GM12878 (cell line): ENCODE results near the gene PDIA5. TPM values are rescaled to one million over a fixed set of nuclear protein-coding genes. Genes with fewer than 3 reads are reported as not detected.

Experiments
- CBX3 ChIP-seq: fragments of 200-600 bp; sonication (generic); IDR thresholded peaks from 2 replicates; pipeline ENCODE4 v1.6.1; 2016; ENCODE audit warnings: low read depth, borderline replicate concordance
- IRF4 ChIP-seq: IDR thresholded peaks from 2 replicates; pipeline ENCODE4 v1.6.1; 2011; ENCODE audit warnings: low read depth, low read length
- PAX8 ChIP-seq: fragments of 450-650 bp; IDR thresholded peaks from 2 replicates; pipeline ENCODE4 v1.6.1; 2017; ENCODE audit warnings: mild to moderate bottlenecking, moderate library complexity
- POU2F2 ChIP-seq: IDR thresholded peaks from 3 replicates; pipeline ENCODE4 v1.6.1; 2011; ENCODE audit warnings: low read depth, mild to moderate bottlenecking, low read length, borderline replicate concordance
- SMAD5 ChIP-seq: IDR thresholded peaks from 2 replicates; pipeline ENCODE4 v1.6.1; 2016; ENCODE audit warnings: antibody characterized with exemption, low read depth
- SRF ChIP-seq, 2 experiments: IDR thresholded peaks; 2 replicates each; pipeline ENCODE4 v1.6.1; 2011; ENCODE audit warnings: low read depth in 2 of 2, low read length in 2 of 2, mild to moderate bottlenecking in 1 of 2, moderate library complexity in 1 of 2
- STAT1 ChIP-seq: fragments of 450-650 bp; conservative IDR thresholded peaks from 2 replicates; pipeline ENCODE4 v1.6.1; 2014; ENCODE audit warnings: antibody characterized with exemption, mild to moderate bottlenecking
- STAT3 ChIP-seq: IDR thresholded peaks from 2 replicates; pipeline ENCODE4 v1.6.1; 2011; ENCODE audit warnings: low read depth, low read length, improper control_type of control experiment
- ZZZ3 ChIP-seq: IDR thresholded peaks from 2 replicates; pipeline ENCODE4 v1.6.1; 2011; ENCODE audit warnings: low read depth; ENCODE audit not compliant: control insufficient read depth, insufficient read length
- polyA plus RNA-seq, 11 experiments: library from polyadenylated mRNA; depleted of rRNA in 4 of 11; unstranded in 6 of 11; stranded (reverse) in 5 of 11; fragments of >200 nt; fragmentation: Nextera tagmentation in 4 of 11; fragmentation: Illumina TruSeq in 1 of 11; extraction: Ambion mirVana in 4 of 11; extraction: Trizol in 1 of 11; gene quantifications; 1 replicate in 1 of 11; 2 replicates in 10 of 11; pipeline versions ENCODE4 v1.2.1 to v1.2.3, GENCODE V29; 2011 to 2016; ENCODE audit warnings: inconsistent platforms in 2 of 11, missing spikeins in 2 of 11, low read depth in 1 of 11
- total RNA-seq, 4 experiments: library from RNA; depleted of rRNA in 3 of 4; stranded (reverse); fragments of >200 nt in 3 of 4; fragmentation: Illumina TruSeq in 1 of 4; extraction: Trizol in 1 of 4; gene quantifications; 2 replicates each; pipeline versions ENCODE4 v1.2.1 to v1.2.3, GENCODE V29; 2013 to 2021
- TF ChIP-seq, protein P1 (sequence below): fragments of 450-650 bp; formaldehyde crosslinking; IDR thresholded peaks from 2 replicates; pipeline ENCODE4 v1.5.0; 2022; ENCODE audit warnings: mild to moderate bottlenecking, missing genetic modification characterization
- TF ChIP-seq, protein P2 (sequence below): IDR thresholded peaks from 2 replicates; pipeline ENCODE4 v1.6.1; 2012; ENCODE audit warnings: improper control_type of control experiment, low read depth, low read length; ENCODE audit not compliant: insufficient replicate concordance

Gene PDIA5
- total and polyA plus RNA-seq, 10 of the 15 experiments (the other 5 are each of a cell fraction or from before 2014, with no cell fraction given) = 4.1 to 24.8 (median 19.2) TPM

DNA sequence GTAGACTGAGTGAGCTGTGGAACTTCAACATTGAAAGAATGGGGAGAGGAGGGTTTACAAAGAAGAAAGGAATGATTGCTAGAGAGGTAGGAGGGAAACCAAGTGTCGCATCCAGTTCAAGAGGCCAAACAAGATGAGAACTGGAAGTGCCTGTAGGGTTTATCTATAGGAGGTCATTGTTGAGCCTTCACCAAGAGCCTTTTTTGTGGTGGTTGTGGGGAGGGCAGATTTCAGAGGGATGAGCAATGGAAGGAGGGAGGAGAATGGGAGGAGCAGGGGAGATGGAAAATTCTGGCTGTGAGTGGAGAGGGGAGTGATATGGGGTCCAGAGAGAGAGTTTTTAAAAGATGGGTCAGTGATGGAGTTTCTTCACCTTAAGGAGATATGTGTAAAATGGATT is 8.5 kb downstream of the PDIA5 start (continued):
- TF ChIP-seq, protein P1, sequence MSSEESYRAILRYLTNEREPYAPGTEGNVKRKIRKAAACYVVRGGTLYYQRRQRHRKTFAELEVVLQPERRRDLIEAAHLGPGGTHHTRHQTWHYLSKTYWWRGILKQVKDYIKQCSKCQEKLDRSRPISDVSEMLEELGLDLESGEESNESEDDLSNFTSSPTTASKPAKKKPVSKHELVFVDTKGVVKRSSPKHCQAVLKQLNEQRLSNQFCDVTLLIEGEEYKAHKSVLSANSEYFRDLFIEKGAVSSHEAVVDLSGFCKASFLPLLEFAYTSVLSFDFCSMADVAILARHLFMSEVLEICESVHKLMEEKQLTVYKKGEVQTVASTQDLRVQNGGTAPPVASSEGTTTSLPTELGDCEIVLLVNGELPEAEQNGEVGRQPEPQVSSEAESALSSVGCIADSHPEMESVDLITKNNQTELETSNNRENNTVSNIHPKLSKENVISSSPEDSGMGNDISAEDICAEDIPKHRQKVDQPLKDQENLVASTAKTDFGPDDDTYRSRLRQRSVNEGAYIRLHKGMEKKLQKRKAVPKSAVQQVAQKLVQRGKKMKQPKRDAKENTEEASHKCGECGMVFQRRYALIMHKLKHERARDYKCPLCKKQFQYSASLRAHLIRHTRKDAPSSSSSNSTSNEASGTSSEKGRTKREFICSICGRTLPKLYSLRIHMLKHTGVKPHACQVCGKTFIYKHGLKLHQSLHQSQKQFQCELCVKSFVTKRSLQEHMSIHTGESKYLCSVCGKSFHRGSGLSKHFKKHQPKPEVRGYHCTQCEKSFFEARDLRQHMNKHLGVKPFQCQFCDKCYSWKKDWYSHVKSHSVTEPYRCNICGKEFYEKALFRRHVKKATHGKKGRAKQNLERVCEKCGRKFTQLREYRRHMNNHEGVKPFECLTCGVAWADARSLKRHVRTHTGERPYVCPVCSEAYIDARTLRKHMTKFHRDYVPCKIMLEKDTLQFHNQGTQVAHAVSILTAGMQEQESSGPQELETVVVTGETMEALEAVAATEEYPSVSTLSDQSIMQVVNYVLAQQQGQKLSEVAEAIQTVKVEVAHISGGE = no peak
- TF ChIP-seq IRF4 (no peak), POU2F2 (no peak), CBX3 (no peak), PAX8 (no peak), STAT3 (no peak), SRF (IDR thresholded peaks at IDR 0.05; ENCODE audit: low read depth in 2 of 2, low read length in 2 of 2) (no peak), SMAD5 (no peak), ZZZ3 (no peak), STAT1 (no peak)
- TF ChIP-seq, protein P2, sequence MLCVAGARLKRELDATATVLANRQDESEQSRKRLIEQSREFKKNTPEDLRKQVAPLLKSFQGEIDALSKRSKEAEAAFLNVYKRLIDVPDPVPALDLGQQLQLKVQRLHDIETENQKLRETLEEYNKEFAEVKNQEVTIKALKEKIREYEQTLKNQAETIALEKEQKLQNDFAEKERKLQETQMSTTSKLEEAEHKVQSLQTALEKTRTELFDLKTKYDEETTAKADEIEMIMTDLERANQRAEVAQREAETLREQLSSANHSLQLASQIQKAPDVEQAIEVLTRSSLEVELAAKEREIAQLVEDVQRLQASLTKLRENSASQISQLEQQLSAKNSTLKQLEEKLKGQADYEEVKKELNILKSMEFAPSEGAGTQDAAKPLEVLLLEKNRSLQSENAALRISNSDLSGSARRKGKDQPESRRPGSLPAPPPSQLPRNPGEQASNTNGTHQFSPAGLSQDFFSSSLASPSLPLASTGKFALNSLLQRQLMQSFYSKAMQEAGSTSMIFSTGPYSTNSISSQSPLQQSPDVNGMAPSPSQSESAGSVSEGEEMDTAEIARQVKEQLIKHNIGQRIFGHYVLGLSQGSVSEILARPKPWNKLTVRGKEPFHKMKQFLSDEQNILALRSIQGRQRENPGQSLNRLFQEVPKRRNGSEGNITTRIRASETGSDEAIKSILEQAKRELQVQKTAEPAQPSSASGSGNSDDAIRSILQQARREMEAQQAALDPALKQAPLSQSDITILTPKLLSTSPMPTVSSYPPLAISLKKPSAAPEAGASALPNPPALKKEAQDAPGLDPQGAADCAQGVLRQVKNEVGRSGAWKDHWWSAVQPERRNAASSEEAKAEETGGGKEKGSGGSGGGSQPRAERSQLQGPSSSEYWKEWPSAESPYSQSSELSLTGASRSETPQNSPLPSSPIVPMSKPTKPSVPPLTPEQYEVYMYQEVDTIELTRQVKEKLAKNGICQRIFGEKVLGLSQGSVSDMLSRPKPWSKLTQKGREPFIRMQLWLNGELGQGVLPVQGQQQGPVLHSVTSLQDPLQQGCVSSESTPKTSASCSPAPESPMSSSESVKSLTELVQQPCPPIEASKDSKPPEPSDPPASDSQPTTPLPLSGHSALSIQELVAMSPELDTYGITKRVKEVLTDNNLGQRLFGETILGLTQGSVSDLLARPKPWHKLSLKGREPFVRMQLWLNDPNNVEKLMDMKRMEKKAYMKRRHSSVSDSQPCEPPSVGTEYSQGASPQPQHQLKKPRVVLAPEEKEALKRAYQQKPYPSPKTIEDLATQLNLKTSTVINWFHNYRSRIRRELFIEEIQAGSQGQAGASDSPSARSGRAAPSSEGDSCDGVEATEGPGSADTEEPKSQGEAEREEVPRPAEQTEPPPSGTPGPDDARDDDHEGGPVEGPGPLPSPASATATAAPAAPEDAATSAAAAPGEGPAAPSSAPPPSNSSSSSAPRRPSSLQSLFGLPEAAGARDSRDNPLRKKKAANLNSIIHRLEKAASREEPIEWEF = no peak
